ENCODE results near the gene NCAM2.

The NCAM2 gene

GRCh38 chr21:21029164-21029563 lies 31.0 kb downstream of the NCAM2 start:
- DNase-seq: no peak

GRCh38 chr21:21030311-21030710 lies 32.1 kb downstream of the NCAM2 start:
- DNase-seq: no peak

GRCh38 chr21:21034036-21034435 lies 35.8 kb downstream of the NCAM2 start:
- DNase-seq: no peak

- DNase-seq: no peak
Measured at GRCh38 chr21:21039624-21040170, 41.5 kb downstream of the NCAM2 start.

DNA sequence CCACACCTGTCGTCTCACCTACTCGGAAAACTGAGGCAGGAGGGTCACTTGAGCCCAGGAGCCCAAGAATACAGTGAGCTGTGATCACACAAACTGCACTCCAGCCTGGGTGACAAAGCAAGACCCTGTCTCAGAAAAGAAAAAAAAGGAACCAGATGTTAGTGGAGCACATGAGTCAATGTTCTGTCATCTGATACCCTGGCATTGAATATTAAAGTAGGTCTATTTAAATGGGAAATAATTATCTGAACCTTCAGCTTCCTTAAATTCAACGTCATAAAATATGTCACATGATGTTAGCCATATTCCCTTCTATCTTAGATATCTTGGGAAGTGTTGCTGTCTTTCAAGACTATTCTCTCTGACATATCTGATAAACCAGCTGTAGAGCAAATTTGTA lies 47.3 kb downstream of the NCAM2 start:
- no peak for DNase-seq

DNA sequence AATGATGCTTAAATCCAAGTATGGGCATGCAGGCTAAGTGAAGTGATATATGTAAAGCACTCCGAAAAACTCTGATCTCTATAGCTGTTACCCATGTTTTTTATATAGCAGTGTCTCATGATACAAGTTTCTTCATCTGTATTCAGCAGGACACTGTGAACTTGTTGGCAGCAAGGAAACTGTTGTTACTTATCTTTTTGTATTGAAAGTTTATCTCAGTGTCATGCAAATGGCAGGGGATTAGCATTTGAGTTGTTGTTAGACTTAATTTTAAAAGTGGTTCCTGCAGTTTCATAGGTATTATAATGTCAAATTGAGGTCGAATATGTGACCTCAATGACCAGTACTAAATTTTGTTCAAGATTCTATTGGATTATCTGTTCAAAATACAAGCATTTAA lies 47.9 kb downstream of the NCAM2 start:
- no peak for DNase-seq

- DNase-seq: no peak
Measured at GRCh38 chr21:21051109-21052055, 53.2 kb downstream of the NCAM2 start.

- no peak for DNase-seq
Measured at GRCh38 chr21:21052672-21053071, 54.5 kb downstream of the NCAM2 start.

GRCh38 chr21:21057349-21058062 lies 59.3 kb downstream of the NCAM2 start:
- DNase-seq: no peak

DNA sequence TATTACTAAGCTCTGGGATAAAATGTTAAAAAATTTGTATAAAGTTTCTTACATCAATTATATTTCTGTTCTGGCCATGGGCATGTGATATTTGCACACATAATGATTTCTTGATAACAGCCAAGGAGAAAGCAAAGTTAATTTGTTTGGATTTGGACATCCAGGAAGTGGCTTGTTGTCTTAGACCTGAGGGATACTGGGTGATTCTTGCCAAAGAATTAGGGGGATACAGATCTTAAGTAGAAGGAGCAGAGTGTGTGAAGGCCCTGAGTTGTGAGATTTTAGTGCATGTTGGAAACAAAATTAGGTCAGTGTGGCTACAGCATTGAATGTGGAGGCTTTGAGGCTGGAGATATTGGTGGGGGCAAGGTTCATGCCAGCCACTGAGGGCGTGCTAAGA lies 65.6 kb downstream of the NCAM2 start:
- DNase-seq: no peak

- DNase-seq: no peak
Measured at GRCh38 chr21:21064353-21064752, 66.1 kb downstream of the NCAM2 start.

DNA sequence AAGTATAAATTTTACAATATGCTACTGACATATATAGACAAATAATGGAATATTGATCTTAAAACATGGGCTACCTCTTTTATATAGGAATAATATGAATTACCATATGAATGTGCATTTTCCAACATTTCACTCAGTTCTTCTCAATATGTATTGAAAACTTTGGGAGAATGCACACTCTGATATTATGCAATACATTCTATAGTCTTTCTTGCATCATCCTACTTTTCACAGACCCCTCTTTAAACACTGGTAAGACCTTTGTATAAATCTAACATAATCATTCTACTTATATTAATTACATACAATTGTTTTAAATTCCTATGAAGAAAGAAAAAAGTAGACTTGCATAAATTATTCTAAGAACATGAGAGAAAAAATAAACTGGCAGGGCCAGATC lies 69.2 kb downstream of the NCAM2 start:
- no peak for DNase-seq

GRCh38 chr21:21074305-21074704 lies 76.1 kb downstream of the NCAM2 start:
- DNase-seq: no peak

DNA sequence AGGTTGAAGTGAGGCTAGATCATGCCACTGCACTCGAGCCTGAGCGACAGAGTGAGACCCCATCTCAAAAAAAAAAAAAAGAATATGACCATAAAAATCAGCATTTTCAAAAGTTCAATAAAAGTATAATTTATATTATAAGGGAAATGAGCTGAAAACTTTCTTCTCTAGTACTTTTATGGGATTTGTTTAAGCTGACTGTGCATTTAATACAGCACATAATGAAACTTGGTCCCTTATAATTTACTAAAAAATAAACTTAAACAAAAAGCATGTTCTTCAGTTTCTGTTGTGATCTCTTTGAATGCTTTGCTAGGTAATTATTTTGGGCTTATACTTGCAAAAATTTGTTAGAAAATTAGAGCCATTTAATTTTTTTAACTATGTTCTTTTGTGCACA lies 77.8 kb downstream of the NCAM2 start:
- DNase-seq: no peak

- no peak for DNase-seq
Measured at GRCh38 chr21:21076491-21076890, 78.3 kb downstream of the NCAM2 start.

- no peak for DNase-seq
Measured at GRCh38 chr21:21079646-21080045, 81.4 kb downstream of the NCAM2 start.

GRCh38 chr21:21084179-21084578 lies 86.0 kb downstream of the NCAM2 start:
- DNase-seq: no peak

- DNase-seq: no peak
Measured at GRCh38 chr21:21085206-21085605, 87.0 kb downstream of the NCAM2 start.

DNA sequence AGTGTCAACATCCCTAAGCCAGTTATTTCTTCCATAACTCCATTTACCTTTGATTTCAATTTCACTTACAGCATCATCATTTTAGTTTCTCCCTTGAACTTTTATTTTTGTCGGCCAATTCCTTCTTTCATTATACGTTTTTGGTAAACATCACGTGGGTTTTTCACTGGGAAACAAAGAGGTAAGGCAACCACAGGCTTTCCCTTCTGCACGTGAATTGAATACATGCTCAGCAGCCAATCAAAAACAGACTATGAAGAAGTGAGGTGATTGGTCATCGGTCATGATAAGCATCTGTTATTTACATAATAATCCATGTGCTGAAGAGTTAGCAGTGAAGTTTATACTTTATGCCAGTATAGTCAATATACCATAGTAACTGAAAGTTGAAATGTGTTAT lies 98.7 kb downstream of the NCAM2 start:
- DNase-seq: no peak

DNA sequence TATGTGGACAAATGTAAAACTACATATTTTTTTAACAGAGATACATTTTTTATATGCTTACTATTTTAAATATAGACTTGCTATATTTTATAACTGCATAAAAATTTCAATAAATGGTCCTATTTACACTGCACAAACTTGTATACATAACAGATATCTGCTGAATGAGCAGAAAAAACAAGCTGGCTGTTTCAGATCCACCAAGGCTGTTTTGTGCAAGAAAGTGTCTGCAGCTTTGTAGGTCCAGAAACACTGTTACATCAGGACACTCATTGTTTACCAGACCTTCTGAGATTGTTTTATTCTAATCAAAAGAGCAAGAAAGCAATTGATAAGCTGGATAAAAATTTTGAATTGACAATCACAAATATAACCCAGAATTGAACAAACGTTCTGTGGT lies 99.3 kb downstream of the NCAM2 start:
- no peak for DNase-seq

GRCh38 chr21:21101911-21102310 lies 103.7 kb downstream of the NCAM2 start:
- DNase-seq: no peak

- DNase-seq: no peak
Measured at GRCh38 chr21:21102896-21103295, 104.7 kb downstream of the NCAM2 start.

GRCh38 chr21:21103692-21104091 lies 105.5 kb downstream of the NCAM2 start:
- DNase-seq: no peak

DNA sequence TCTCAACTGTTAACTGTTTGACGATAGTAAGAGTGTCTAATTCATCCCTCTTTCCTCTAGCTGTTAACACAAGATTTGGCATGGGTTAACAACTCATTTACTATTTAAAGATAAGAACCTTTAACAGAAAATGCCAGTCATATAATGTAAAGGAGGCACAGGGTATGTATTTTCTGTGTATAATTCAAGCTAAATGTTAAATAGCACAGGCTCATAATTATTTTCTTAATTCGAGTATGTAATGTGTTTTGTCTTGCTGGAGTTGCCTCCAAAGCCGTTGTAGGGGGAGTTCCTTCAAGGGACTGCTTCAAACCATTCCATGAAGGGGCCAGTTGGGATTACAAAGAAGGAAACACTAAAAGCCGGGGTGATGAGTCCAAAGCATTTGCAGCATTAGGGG lies 111.5 kb downstream of the NCAM2 start:
- no peak for DNase-seq
